HUES48 (cell line): ENCODE results near the gene LRIG3.
"Not testable (repeated sequence)": the region's sequence is repeated elsewhere in the genome, so short reads cannot be mapped to it uniquely, and the experiment has no call there.

Source experiments
- H3K27ac ChIP-seq: one replicate; pipeline ENCODE4 v1.7.0; 2013; ENCODE audit warnings: low read depth, low read length, inconsistent platforms
- H3K27me3 ChIP-seq: 2 replicates; pipeline ENCODE4 v1.6.1; 2013; ENCODE audit warnings: mild to moderate bottlenecking, low read length; ENCODE audit not compliant: control insufficient read depth, insufficient read depth
- H3K36me3 ChIP-seq: 2 replicates; pipeline ENCODE4 v1.6.1; 2013; ENCODE audit warnings: low read length; ENCODE audit not compliant: control insufficient read depth, insufficient read depth
- H3K4me1 ChIP-seq: 2 replicates; pipeline ENCODE4 v1.6.1; 2013; ENCODE audit warnings: mild to moderate bottlenecking, low read length; ENCODE audit not compliant: control insufficient read depth, insufficient read depth
- H3K4me3 ChIP-seq: 2 replicates; pipeline ENCODE4 v1.5.1; 2013; ENCODE audit warnings: mild to moderate bottlenecking, low read depth, low read length
- H3K9ac ChIP-seq: 2 replicates; pipeline ENCODE4 v1.6.1; 2013; ENCODE audit warnings: mild to moderate bottlenecking, low read depth, low read length, moderate library complexity
- H3K9me3 ChIP-seq: 2 replicates; pipeline ENCODE4 v1.6.1; 2013; ENCODE audit warnings: low read length; ENCODE audit not compliant: control insufficient read depth, insufficient read depth

The LRIG3 gene

GRCh38 chr12:58860056-58860787, 60.1 kb downstream of the LRIG3 start:
- H3K36me3 ChIP-seq: no peaks in the 10 kb centered on the region
- no peak overlapping the region for H3K9ac ChIP-seq
- H3K27ac ChIP-seq: no peak overlapping the region
- no peak overlapping the region for H3K4me3 ChIP-seq
- no peaks in the 10 kb centered on the region for H3K9me3 ChIP-seq
- peaks cover 84% of the 10 kb centered on the region for H3K27me3 ChIP-seq
- peaks cover 25% of the 10 kb centered on the region for H3K4me1 ChIP-seq

GRCh38 chr12:58858030-58858429, 62.3 kb downstream of the LRIG3 start:
- H3K9me3 ChIP-seq: no peaks in the 10 kb centered on the region
- no peak overlapping the region for H3K9ac ChIP-seq
- no peak overlapping the region for H3K4me3 ChIP-seq
- peaks cover 25% of the 10 kb centered on the region for H3K4me1 ChIP-seq
- no peaks in the 10 kb centered on the region for H3K36me3 ChIP-seq
- H3K27me3 ChIP-seq: peaks cover 64% of the 10 kb centered on the region
- no peak overlapping the region for H3K27ac ChIP-seq

- Histone ChIP-seq H3K27me3 (peaks cover 56% of the 10 kb centered on the region), H3K4me1 (peaks cover 25% of the 10 kb centered on the region)
- H3K4me3 ChIP-seq: not testable (repeated sequence)
Observed at GRCh38 chr12:58857206-58857605, 63.1 kb downstream of the LRIG3 start.

GRCh38 chr12:58855630-58856029, 64.7 kb downstream of the LRIG3 start:
- not testable (repeated sequence) for H3K4me3 ChIP-seq, H3K9ac ChIP-seq, H3K36me3 ChIP-seq, H3K9me3 ChIP-seq, H3K27ac ChIP-seq
- Histone ChIP-seq H3K4me1 (peaks cover 13% of the 10 kb centered on the region), H3K27me3 (peaks cover 40% of the 10 kb centered on the region)

More at GRCh38 chr12:58857206-58857605, 63.1 kb downstream of the LRIG3 start:
- not testable (repeated sequence) for H3K27ac ChIP-seq, H3K36me3 ChIP-seq, H3K9ac ChIP-seq, H3K9me3 ChIP-seq

GRCh38 chr12:58850826-58851225, 69.5 kb downstream of the LRIG3 start:
- Histone ChIP-seq H3K4me3 (no peak overlapping the region), H3K9me3 (no peaks in the 10 kb centered on the region), H3K4me1 (no peaks in the 10 kb centered on the region), H3K27ac (no peak overlapping the region), H3K36me3 (no peaks in the 10 kb centered on the region), H3K27me3 (no peaks in the 10 kb centered on the region), H3K9ac (no peak overlapping the region)

- no peak overlapping the region for H3K4me3 ChIP-seq
- no peaks in the 10 kb centered on the region for H3K4me1 ChIP-seq
- H3K9ac ChIP-seq: no peak overlapping the region
- H3K9me3 ChIP-seq: no peaks in the 10 kb centered on the region
- no peaks in the 10 kb centered on the region for H3K27me3 ChIP-seq
- H3K36me3 ChIP-seq: no peaks in the 10 kb centered on the region
- H3K27ac ChIP-seq: no peak overlapping the region
Observed at GRCh38 chr12:58847901-58848600, 72.3 kb downstream of the LRIG3 start.

- H3K9me3 ChIP-seq: no peaks in the 10 kb centered on the region
- H3K27ac ChIP-seq: no peak overlapping the region
- no peak overlapping the region for H3K4me3 ChIP-seq
- no peaks in the 10 kb centered on the region for H3K27me3 ChIP-seq
- H3K36me3 ChIP-seq: no peaks in the 10 kb centered on the region
- peaks cover 6% of the 10 kb centered on the region; the same call in 1 of the 2 replicates for H3K4me1 ChIP-seq
- no peak overlapping the region for H3K9ac ChIP-seq
Observed at GRCh38 chr12:58844161-58844560, 76.1 kb downstream of the LRIG3 start.

- Histone ChIP-seq H3K9ac (no peak overlapping the region), H3K36me3 (no peaks in the 10 kb centered on the region), H3K4me3 (no peak overlapping the region), H3K27me3 (no peaks in the 10 kb centered on the region), H3K9me3 (no peaks in the 10 kb centered on the region), H3K4me1 (peaks cover 6% of the 10 kb centered on the region; the same call in 1 of the 2 replicates), H3K27ac (no peak overlapping the region)
Observed at GRCh38 chr12:58841058-58841798, 79.1 kb downstream of the LRIG3 start.

GRCh38 chr12:58833853-58834252, 86.5 kb downstream of the LRIG3 start:
- H3K9ac ChIP-seq: no peak overlapping the region

GRCh38 chr12:58832920-58833319, 87.4 kb downstream of the LRIG3 start:
- Histone ChIP-seq H3K4me3 (no peak overlapping the region), H3K27ac (no peak overlapping the region), H3K36me3 (no peaks in the 10 kb centered on the region), H3K27me3 (no peaks in the 10 kb centered on the region), H3K4me1 (no peaks in the 10 kb centered on the region), H3K9me3 (no peaks in the 10 kb centered on the region), H3K9ac (no peak overlapping the region)

More at GRCh38 chr12:58833853-58834252, 86.5 kb downstream of the LRIG3 start:
- Histone ChIP-seq H3K4me1 (no peaks in the 10 kb centered on the region), H3K9me3 (no peaks in the 10 kb centered on the region), H3K27ac (no peak overlapping the region), H3K4me3 (no peak overlapping the region), H3K36me3 (no peaks in the 10 kb centered on the region), H3K27me3 (no peaks in the 10 kb centered on the region)
